ENCODE data around the gene KRTAP10-8.
A peak's percentile ranks its signal among the peaks of the same experiment; 100 is the strongest.
"Not testable (repeated sequence)": the region's sequence is repeated elsewhere in the genome, so short reads cannot be mapped to it uniquely, and the experiment has no call there.

The KRTAP10-8 gene

DNA sequence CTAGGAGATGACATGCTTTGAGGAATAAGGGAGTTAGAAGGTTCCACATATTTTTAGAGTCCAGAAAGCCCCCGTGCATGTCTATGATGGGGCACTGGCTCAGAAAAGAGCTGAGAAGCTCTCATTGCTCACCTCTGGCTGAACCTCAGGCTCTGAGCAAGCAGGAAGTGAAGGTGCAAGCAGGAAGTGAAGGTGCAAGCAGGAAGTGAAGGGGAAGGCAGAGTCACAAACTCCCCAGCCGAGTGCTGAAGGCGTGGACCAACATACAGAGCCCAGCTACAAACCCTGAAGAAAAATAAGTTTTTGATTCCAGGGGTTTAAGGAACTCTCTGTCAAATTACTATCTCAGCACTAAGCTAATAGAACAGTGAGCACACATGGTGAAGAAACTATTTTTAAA is 7.0 kb downstream of the KRTAP10-8 start:
- DNase-seq, result no peak

GRCh38 chr21:44619886-44620285 is 8.0 kb downstream of the KRTAP10-8 start:
- no peak for DNase-seq

- DNase-seq, result no peak
These were observed 11.7 kb downstream of the KRTAP10-8 start for GRCh38 chr21:44623575-44623974.

- DNase-seq, result no peak
These were observed 13.9 kb downstream of the KRTAP10-8 start for GRCh38 chr21:44625756-44626155.

- DNase-seq, result no peak
These were observed 14.4 kb downstream of the KRTAP10-8 start for GRCh38 chr21:44626262-44626661.

DNA sequence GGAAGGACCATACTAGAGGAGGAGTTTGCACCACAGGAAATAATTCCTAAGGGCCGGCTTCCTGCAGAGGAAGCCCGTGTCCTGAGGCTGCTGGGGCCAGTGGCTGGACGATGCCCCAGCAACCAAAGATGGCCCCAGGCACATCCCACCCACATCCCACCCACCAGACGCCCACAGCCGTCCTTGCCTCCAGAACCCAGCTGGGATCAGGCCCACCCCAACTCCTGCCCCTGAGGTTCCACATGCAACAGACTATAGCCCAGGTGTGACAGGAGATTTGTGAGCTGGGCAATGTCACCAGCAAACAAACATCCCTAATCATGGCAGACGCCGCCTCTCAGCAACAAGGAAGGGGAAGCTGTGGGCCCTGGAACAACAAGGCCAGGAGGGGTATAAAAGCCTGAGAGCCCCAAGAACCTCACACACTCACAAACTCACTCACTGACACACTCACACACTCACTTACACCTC is 14.8 kb downstream of the KRTAP10-8 start, which contains the start of gene KRTAP10-9:
Gene KRTAP10-9 (plus strand): TSS at position 421 of the 471 bp plus-strand sequence. CDS start 79 bp downstream, outside the sequence.
- DNase-seq, result peak in 1 of 3 experiments; percentile 41

DNA sequence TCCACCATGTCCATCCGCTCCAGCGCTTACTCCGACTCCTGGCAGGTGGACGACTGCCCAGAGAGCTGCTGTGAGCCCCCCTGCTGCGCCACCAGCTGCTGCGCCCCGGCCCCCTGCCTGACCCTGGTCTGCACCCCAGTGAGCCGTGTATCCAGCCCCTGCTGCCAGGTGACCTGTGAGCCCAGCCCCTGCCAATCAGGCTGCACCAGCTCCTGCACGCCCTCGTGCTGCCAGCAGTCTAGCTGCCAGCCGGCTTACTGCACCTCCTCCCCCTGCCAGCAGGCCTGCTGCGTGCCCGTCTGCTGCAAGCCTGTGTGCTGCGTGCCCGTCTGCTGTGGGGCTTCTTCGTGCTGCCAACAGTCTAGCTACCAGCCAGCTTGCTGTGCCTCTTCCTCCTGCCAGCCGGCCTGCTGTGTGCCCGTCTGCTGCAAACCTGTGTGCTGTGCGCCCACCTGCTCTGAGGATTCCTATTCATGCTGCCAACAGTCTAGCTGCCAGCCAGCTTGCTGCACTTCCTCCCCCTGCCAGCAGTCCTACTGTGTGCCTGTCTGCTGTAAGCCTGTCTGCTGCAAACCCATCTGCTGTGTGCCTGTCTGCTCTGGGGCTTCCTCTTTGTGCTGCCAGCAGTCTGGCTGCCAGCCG is 15.4 kb downstream of the KRTAP10-8 start:
- not testable (repeated sequence) for DNase-seq

- DNase-seq, result peak in 1 of 3 experiments; percentile 19
These were observed 16.0 kb downstream of the KRTAP10-8 start for GRCh38 chr21:44627831-44628233.

GRCh38 chr21:44628707-44629391 is 17.0 kb downstream of the KRTAP10-8 start:
- no peak for DNase-seq

DNA sequence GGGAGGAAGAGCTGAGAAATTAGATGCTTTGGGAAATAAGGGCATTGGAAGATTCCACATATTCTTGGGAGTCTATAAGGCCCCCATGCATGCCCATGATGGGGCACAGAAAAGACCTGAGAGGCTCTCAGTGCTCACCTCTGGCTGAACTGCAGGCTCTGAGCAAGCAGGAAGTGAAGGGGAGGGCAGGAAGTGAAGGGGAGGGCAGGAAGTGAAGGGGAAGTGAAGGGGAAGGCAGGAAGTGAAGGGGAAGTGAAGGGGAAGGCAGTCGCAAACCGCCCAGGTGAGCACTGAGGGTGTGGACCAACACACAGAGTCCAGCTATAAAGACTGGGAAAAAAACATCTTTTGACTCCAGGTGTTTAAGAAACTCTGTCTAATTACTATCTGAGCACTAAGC is 18.6 kb downstream of the KRTAP10-8 start:
- no peak for DNase-seq

- no peak for DNase-seq
These were observed 20.2 kb downstream of the KRTAP10-8 start for GRCh38 chr21:44632067-44632466.

- no peak for DNase-seq
These were observed 24.5 kb downstream of the KRTAP10-8 start for GRCh38 chr21:44636209-44637017.

DNA sequence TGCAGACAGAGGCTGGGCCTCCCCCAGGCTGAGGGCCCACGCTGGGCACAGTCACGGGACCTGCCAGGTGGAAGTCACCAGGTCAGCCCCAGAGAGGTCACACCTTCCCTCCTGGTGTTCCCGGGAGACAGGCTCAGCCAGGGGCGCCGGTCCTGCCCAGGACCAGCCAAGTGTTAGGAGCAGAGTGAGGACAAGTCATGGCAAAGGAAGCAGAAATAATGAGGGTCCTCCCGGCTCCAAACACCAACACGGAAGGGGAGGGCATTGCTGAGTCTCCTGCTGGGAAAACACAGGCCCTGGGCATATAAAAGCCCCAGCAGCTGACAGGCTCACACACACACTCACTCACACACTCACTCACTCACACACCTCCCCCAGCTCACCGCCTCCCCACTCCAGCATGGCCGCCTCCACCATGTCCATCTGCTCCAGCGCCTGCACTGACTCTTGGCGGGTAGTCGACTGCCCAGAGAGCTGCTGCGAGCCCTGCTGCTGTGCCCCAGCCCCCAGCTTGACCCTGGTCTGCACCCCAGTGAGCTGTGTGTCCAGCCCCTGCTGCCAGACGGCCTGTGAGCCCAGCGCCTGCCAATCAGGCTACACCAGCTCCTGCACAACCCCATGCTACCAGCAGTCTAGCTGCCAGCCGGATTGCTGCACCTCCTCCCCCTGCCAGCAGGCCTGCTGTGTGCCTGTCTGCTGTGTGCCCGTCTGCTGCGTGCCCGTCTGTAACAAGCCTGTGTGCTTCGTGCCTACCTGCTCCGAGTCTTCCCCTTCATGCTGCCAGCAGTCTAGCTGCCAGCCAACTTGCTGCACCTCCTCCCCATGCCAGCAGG is 25.4 kb downstream of the KRTAP10-8 start, which contains the start of gene KRTAP10-10:
Gene KRTAP10-10 (plus strand): TSS at position 339 of the 833 bp plus-strand sequence. CDS start 62 bp downstream, at position 401.
- peak in 2 of 3 experiments; percentile 57 to 84 for DNase-seq

- DNase-seq, result peak in 1 of 3 experiments; percentile 59
These were observed 26.0 kb downstream of the KRTAP10-8 start for GRCh38 chr21:44637851-44638348.

DNA sequence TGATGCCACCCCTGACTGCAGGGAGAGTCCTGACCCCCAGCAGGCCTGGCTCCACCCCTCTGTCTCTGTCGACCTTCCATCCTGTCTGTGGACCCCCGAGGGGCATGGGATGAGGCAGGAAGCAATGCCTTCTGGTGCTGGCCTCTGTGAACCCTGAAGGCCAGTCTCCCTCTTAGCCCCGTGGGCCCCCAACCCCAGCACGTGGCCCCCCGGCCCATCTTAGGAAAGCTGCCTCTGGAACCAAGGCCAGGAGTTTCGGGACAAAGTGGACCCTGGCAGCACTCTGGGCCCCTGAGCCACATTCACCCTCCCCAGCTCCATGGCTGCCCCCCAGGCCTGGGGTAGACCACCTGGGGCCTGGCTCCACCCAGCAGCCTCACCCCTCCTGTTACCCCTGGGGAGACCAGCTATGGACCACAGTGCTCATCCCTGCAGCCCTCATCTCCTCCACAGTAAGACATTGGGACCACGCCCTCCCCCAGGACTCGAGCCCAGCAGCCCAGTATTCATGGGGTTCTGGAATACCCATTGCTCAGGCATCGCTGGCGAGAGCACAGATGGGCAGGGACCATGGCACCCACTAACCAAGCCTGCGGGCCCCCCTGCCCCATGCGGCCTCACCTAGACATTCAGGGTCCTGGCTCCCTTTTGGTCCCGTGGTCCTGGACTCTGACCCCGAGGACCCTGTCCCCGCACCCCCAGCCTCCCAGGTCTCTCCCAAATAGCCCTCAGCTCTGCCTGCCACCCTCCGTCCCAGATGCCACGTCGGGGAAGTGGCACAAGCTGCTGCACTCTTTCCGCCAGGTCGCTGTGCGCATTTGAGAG is 26.8 kb downstream of the KRTAP10-8 start:
- not testable (repeated sequence) for DNase-seq

GRCh38 chr21:44639331-44639655 is 27.4 kb downstream of the KRTAP10-8 start:
- DNase-seq, result no peak

GRCh38 chr21:44640761-44641160 is 28.9 kb downstream of the KRTAP10-8 start:
- DNase-seq, result no peak

DNA sequence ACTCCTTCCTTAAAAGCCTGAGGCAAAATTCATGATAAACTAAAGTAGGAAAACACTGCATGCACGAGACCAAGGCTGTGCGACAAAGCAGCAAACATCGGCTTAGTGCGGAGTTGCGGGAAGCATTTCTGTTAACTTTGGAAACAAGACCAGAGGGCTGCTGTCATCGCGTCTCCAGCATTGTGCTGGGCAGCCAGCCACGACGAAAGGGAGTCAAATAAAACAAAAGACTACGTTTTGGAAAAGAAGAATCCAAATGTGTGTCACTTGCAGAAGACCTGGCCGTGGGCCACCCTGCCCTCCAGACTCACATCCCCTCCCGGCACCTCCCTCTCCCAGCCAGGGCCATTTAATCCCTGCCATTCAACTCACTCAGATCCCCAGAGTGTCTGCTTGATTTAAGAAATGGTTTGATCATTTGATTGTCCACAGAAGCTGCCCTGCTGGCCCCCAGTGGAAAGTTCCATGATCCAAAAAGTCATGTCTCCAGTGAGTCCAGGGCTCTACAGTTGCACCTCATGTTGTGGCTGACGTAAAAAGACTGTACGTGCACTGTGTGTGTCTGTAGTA is 31.9 kb downstream of the KRTAP10-8 start:
- peak in 1 of 3 experiments; percentile 16 for DNase-seq

GRCh38 chr21:44644878-44645277 is 33.0 kb downstream of the KRTAP10-8 start:
- no peak for DNase-seq

DNA sequence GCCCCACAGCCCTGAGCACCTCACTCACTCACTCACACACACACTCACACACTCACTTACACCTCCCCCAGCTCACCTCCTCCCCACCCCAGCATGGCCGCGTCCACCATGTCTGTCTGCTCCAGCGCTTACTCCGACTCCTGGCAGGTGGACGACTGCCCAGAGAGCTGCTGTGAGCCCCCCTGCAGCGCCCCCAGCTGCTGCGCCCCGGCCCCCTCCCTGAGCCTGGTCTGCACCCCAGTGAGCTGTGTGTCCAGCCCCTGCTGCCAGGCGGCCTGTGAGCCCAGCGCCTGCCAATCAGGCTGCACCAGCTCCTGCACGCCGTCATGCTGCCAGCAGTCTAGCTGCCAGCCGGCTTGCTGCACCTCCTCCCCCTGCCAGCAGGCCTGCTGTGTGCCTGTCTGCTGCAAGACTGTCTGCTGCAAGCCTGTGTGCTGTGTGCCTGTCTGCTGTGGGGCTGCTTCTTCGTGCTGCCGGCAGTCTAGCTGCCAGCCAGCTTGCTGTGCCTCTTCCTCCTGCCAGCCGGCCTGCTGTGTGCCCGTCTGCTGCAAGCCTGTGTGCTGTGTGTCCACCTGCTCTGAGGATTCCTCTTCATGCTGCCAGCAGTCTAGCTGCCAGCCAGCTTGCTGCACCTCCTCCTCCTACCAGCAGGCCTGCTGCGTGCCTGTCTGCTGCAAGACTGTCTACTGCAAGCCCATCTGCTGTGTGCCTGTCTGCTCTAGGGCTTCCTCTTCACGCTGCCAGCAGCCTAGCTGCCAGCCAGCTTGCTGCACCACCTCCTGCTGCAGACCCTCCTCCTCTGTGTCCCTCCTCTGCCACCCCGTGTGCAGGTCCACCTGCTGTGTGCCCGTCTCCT is 34.7 kb downstream of the KRTAP10-8 start, which contains the start of gene KRTAP10-11:
Gene KRTAP10-11 (plus strand): TSS at position 49 of the 856 bp plus-strand sequence. CDS start 45 bp downstream, at position 94.
- peak in 2 of 3 experiments; percentile 39 to 55 for DNase-seq

Measured in NCI-H1417 (cell line).